Stimulated activated CD4-positive, alpha-beta T cell treated with anti-CD3 and anti-CD28 coated beads, Interleukin-15, amount 100 ng/mL, for 48 hours (primary cell): Measurements from ENCODE around the gene ILK.

ENCODE experiments used
- DNase-seq, 2 donors: peaks; one replicate each; pipeline ENCODE4 v3.0.0-alpha.2; 2020; ENCODE audit warnings: low read depth in 2 of 2

ILK gene

GRCh38 chr11:6574816-6575715 is 28.5 kb upstream of the ILK start:
- DNase-seq, result no peak

GRCh38 chr11:6576471-6577373 is 26.9 kb upstream of the ILK start:
- DNase-seq, result no peak

GRCh38 chr11:6578134-6578533 is 25.4 kb upstream of the ILK start:
- no peak for DNase-seq

- no peak for DNase-seq
These were observed 23.9 kb upstream of the ILK start for GRCh38 chr11:6579681-6580080.

- DNase-seq, result no peak
These were observed 20.0 kb upstream of the ILK start for GRCh38 chr11:6583584-6583983.

- no peak for DNase-seq
These were observed 19.0 kb upstream of the ILK start for GRCh38 chr11:6584528-6584927.

GRCh38 chr11:6586434-6587359 is 16.9 kb upstream of the ILK start:
- DNase-seq, result no peak

GRCh38 chr11:6587360-6587953 is 16.1 kb upstream of the ILK start:
- DNase-seq, result no peak

GRCh38 chr11:6588018-6588417 is 15.6 kb upstream of the ILK start:
- DNase-seq, result no peak

- DNase-seq, result no peak
These were observed 9.3 kb upstream of the ILK start for GRCh38 chr11:6594142-6594768.

- DNase-seq, result no peak
These were observed 7.2 kb upstream of the ILK start for GRCh38 chr11:6596239-6596877.

- no peak for DNase-seq
These were observed 5.0 kb upstream of the ILK start for GRCh38 chr11:6598555-6598954.

GRCh38 chr11:6599449-6599848 is 4.1 kb upstream of the ILK start:
- no peak for DNase-seq

- no peak for DNase-seq
These were observed 3.6 kb upstream of the ILK start for GRCh38 chr11:6599881-6600390.

- no peak for DNase-seq
These were observed 2.5 kb upstream of the ILK start for GRCh38 chr11:6601041-6601461.

- no peak for DNase-seq
These were observed 1.3 kb upstream of the ILK start for GRCh38 chr11:6602096-6602940.

GRCh38 chr11:6604081-6604626 is 580 bp downstream of the ILK start:
- peak in 1 of 2 donors; percentile 24 for DNase-seq

GRCh38 chr11:6604790-6605189 is 1.2 kb downstream of the ILK start:
- DNase-seq, result no peak
